IMR-90 (cell line): ENCODE measurements around the gene AGBL1.

Experiments
- BHLHE40 ChIP-seq: fragments of 150-350 bp; IDR thresholded peaks from 2 replicates; pipeline ENCODE4 v1.6.1; 2016; ENCODE audit warnings: mild to moderate bottlenecking, low read depth, low read length
- CEBPB ChIP-seq: IDR thresholded peaks from 2 replicates; pipeline ENCODE4 v1.6.1; 2012; ENCODE audit warnings: low read depth, low read length, improper control_type of control experiment
- FOS ChIP-seq: fragments of 150-350 bp; IDR thresholded peaks from 2 replicates; pipeline ENCODE4 v1.6.1; 2016; ENCODE audit warnings: low read depth, low read length
- MAFK ChIP-seq: IDR thresholded peaks from 2 replicates; pipeline ENCODE4 v1.6.1; 2012; ENCODE audit warnings: low read depth, low read length, improper control_type of control experiment
- MAZ ChIP-seq: IDR thresholded peaks from 2 replicates; pipeline ENCODE4 v1.6.1; 2012; ENCODE audit warnings: low read depth, mild to moderate bottlenecking, low read length, improper control_type of control experiment, moderate library complexity, borderline replicate concordance
- POLR2A ChIP-seq: IDR thresholded peaks from 2 replicates; pipeline ENCODE4 v1.6.1; 2012; ENCODE audit warnings: mild to moderate bottlenecking, low read depth, low read length
- RAD21 ChIP-seq: IDR thresholded peaks from 2 replicates; pipeline ENCODE4 v1.6.1; 2012; ENCODE audit warnings: low read length, improper control_type of control experiment
- RFX5 ChIP-seq: IDR thresholded peaks from 2 replicates; pipeline ENCODE4 v1.8.0; 2012; ENCODE audit warnings: low read depth, mild to moderate bottlenecking, low read length, moderate library complexity
- SMC3 ChIP-seq: fragments of 150-350 bp; IDR thresholded peaks from 2 replicates; pipeline ENCODE4 v1.6.1; 2016; ENCODE audit warnings: low read depth, mild to moderate bottlenecking, antibody characterized with exemption, low read length, moderate library complexity
- TF ChIP-seq, protein P1 (sequence below): conservative IDR thresholded peaks from 2 replicates; pipeline ENCODE4 v1.5.1; 2012; ENCODE audit warnings: mild to moderate bottlenecking, low read depth, low read length, improper control_type of control experiment
- TF ChIP-seq, protein P2 (sequence below): fragments of 150-350 bp; IDR thresholded peaks from 2 replicates; pipeline ENCODE4 v1.6.1; 2017; ENCODE audit warnings: mild to moderate bottlenecking, antibody characterized with exemption, low read length, low read depth

DNA sequence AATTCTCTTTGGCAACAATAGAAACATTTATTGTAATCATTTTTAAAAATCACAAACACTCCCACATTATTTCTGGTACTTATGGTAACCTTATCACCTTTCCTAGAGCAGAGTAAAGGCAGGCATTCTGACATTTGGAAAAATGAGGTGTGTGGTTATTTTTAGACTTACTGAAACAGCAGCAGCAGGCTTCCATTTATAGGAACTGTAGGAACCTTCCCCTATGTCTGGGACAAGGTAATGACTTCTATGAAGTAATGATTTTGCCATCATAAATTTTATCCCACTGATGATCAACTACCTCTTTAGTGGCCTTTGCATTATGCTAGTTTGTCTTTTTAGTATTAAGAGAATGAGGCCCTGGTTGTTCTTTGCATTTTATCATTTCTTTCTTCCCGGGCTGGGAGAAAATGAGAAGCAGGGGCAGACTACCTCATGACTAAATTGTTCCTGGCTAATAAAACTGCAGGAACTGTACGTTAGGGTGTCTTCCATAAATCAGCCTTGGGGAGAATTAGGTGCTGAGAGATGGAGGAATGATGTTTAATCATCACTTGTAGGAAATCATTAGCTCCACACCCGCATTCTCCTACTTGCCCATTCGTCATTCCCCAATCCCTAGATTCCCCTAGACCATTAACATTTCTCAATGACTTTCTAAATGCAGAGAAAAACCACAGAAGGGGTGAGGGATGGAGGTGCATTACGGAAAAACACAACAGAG is 680.3 kb downstream of the AGBL1 start:
- TF ChIP-seq CEBPB, result no peak
- TF ChIP-seq POLR2A, result no peak
- TF ChIP-seq, protein P1, sequence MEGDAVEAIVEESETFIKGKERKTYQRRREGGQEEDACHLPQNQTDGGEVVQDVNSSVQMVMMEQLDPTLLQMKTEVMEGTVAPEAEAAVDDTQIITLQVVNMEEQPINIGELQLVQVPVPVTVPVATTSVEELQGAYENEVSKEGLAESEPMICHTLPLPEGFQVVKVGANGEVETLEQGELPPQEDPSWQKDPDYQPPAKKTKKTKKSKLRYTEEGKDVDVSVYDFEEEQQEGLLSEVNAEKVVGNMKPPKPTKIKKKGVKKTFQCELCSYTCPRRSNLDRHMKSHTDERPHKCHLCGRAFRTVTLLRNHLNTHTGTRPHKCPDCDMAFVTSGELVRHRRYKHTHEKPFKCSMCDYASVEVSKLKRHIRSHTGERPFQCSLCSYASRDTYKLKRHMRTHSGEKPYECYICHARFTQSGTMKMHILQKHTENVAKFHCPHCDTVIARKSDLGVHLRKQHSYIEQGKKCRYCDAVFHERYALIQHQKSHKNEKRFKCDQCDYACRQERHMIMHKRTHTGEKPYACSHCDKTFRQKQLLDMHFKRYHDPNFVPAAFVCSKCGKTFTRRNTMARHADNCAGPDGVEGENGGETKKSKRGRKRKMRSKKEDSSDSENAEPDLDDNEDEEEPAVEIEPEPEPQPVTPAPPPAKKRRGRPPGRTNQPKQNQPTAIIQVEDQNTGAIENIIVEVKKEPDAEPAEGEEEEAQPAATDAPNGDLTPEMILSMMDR, result no peak
- TF ChIP-seq MAFK, result no peak
- TF ChIP-seq, protein P2, sequence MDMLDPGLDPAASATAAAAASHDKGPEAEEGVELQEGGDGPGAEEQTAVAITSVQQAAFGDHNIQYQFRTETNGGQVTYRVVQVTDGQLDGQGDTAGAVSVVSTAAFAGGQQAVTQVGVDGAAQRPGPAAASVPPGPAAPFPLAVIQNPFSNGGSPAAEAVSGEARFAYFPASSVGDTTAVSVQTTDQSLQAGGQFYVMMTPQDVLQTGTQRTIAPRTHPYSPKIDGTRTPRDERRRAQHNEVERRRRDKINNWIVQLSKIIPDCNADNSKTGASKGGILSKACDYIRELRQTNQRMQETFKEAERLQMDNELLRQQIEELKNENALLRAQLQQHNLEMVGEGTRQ, result no peak
- TF ChIP-seq MAZ, result no peak
- no peak for TF ChIP-seq FOS
- no peak for TF ChIP-seq RAD21
- no peak for TF ChIP-seq RFX5
- no peak for TF ChIP-seq SMC3
- no peak for TF ChIP-seq BHLHE40
